DMS153 treated with DMSO at 0.1 percent for 48 hours (cell line): ENCODE data around the gene ERGIC1.

ENCODE experiments used
- DNase-seq: peaks from one replicate; lab custom pipeline; 2025; ENCODE audit not compliant: unreplicated experiment; lab: John Stamatoyannopoulos, UW

Gene ERGIC1

GRCh38 chr5:172941067-172941516 lies 107.0 kb downstream of the ERGIC1 start:
- DNase-seq: no peak

DNA sequence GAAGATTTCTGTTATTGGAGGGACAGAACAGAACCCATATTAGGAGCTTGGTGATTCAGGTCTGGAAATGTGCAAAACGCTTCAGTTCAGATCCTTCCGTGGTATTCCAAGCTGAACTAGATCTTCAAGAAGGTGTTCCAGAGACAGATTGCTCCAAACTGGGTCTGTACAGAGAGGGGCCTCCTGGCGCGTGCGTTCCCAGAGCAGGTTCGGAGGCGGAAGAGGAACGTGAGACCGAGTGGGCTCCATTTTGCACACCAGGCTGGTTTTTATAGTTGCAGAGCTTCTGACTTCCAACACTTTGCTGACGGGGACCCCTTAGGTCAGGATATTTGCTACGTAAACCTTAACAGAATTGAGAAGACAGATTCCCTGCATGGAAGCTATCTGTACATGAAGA lies 108.5 kb downstream of the ERGIC1 start:
- no peak for DNase-seq

- no peak for DNase-seq
Measured at GRCh38 chr5:172943283-172943841, 109.3 kb downstream of the ERGIC1 start.

GRCh38 chr5:172943906-172944305 lies 109.9 kb downstream of the ERGIC1 start:
- DNase-seq: no peak

- DNase-seq: no peak
Measured at GRCh38 chr5:172944741-172945140, 110.7 kb downstream of the ERGIC1 start.

DNA sequence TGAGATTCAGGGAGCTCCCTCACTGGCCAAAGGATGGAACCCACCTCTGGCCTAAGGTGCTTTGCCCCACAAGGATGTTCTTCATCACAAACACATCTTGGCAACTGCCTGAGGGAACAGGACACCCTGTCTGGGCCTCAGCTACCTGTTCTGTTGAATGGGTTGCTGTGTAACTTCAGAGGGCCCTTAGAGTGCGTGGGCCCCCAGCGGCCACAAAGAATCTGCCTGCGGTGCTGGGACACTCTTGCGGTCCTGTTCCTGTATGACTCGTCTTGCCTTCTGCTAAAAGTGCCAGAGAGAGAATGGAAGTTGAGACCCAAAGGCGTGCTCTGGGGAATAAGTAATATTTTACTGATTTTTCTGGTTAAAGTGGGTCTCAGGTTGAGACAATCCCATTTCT lies 111.1 kb downstream of the ERGIC1 start:
- no peak for DNase-seq

GRCh38 chr5:172946146-172946545 lies 112.1 kb downstream of the ERGIC1 start:
- DNase-seq: no peak

DNA sequence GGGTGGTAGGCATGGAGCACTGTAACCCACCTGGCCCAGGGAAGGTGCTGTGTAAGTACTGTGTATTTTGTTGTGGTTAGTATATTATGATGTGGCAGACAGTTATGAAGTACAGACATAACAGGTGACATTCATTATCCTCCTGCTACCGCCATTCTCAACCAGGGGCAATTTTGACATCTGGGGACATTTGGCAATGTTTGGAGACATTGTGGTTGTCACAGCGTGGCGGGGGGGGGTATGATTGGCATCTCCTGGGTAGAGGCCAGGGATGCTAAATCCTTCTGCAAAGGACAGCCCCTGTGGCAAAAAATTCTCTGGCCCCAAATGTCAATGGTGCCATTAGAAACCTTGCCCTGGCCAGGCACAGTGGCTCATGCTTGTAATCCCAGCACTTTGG lies 115.4 kb downstream of the ERGIC1 start:
- no peak for DNase-seq

DNA sequence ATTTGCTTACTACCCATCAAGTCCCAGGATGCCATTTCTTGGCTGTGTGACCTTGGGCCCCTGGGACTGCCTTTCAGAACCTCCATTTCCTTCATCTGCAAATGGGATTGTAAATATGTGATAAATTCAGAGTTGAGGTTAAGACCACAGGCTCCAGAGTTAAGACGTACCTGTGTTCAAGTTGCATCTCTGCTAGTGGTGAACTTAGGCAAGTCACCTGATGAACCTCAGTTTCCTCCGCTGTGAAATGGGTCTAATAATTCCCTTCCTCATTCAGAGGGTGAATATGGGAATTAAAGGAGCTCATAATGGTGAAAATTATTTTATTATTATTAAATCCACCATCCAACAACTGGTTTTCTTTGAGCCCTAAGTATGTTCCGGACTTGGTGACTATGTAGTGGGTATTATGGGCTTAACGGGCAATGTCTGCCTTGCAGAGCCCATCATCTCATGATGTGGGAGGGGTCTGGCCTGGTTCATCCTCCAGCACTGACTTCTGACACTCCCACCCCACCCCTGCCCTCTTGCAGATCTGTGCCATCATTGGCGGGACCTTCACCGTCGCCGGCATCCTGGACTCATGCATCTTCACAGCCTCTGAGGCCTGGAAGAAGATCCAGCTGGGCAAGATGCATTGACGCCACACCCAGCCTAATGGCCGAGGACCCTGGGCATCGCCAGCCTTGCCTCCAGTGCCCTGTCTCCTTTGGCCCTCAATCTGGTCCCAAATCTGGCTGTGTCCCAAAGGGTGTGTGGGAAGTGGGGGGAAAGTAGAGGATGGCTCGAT lies 116.3 kb downstream of the ERGIC1 start:
- DNase-seq: no peak

DNA sequence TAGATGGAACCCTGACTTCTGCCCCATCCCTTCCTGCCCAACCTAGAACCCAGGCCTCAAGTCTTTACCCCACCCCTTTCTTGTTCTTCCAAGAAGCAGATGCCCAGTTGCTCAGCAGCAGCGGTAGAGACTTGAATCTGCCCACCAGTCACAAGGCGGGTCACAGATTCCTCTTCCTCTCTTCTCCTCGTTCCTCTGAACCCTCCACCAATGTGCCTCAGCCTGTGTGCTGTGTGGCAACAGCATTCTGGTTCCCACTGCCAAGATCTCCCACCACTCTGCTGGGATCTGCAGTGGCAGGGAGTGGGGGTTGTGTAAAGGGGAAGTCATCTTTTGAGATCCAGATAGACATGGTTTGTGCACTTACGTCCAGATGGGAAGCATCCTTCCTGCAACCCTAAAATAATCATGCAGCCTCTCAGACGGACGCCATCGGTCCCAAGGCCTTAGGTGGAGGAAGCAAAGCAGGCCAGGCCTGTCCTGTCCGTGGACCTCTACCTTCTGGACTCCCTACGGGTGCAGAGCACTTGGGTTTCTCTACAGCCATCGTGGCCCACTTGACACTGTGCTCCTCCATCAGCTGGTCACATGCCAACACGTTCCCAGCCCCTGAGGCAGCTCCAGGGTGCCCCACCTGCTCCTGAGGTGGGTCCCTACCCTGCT lies 117.5 kb downstream of the ERGIC1 start:
- DNase-seq: no peak

- no peak for DNase-seq
Measured at GRCh38 chr5:172952034-172952511, 118.0 kb downstream of the ERGIC1 start.

DNA sequence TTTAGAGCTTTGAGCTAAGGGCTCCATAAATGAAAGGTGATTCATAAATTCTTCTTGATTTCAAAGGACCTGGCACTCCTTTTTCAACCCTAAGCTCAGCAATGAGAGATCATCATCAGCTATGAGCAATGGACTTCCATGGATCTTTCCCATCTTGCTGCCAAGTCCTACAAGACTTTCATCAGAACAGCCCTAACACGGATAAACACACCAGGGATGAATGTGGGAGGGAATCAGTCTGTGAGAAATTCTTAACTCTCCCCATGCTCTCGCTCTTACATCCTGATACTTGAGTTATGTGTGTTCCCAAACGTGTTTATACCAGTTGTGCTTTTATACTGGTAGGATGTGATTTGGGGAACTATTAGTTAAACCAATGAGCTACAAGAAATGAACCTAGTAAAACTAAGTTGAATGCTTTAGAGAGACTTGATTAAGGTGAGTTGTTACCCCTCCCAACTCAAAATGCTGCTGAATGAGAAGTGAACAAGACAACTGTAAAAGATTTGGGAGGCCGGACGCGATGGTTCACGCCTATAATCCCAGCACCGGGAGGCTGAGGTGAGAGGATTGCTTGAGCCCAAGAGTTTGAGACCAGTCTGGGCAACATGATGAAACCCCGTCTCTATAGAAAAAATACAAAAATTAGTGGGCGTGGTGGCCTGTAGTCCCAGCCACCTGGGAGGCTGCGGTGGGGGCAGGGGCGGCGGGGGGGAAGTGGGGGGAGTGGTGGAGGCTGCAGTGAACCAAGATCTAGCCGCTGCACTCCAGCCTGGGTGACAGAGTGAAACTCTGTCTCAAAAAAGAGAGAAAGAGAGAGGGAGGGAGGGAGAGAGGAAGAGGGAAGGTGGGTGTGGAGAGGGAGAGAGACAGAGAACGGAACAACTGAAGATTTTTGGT lies 120.0 kb downstream of the ERGIC1 start:
- DNase-seq: no peak

DNA sequence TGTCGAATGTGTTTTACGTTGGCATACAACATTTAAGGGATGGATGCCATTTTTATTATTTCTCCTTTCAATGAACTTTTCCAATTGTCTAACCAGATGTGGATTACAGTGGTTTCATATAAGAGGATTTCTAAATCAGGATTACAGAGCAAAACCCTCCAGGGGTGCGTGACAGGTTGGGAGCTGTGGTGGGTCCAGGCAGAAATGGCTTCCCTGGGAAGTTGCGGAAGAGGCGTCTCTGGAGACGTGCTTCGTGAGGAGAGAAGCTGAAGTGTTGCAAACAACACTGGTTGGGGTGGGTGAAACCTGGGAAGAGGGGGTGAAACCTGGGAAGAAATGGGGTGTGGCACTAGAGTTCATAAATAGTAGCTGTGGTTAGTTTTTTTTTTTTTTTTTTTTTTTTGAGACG lies 120.7 kb downstream of the ERGIC1 start:
- DNase-seq: no peak

GRCh38 chr5:172956228-172956627 lies 122.2 kb downstream of the ERGIC1 start:
- no peak for DNase-seq

- no peak for DNase-seq
Measured at GRCh38 chr5:172956936-172957335, 122.9 kb downstream of the ERGIC1 start.

GRCh38 chr5:172957458-172957857 lies 123.4 kb downstream of the ERGIC1 start:
- no peak for DNase-seq

GRCh38 chr5:172958331-172959046 lies 124.4 kb downstream of the ERGIC1 start:
- DNase-seq: no peak

- DNase-seq: no peak
Measured at GRCh38 chr5:172959824-172960799, 126.1 kb downstream of the ERGIC1 start.

DNA sequence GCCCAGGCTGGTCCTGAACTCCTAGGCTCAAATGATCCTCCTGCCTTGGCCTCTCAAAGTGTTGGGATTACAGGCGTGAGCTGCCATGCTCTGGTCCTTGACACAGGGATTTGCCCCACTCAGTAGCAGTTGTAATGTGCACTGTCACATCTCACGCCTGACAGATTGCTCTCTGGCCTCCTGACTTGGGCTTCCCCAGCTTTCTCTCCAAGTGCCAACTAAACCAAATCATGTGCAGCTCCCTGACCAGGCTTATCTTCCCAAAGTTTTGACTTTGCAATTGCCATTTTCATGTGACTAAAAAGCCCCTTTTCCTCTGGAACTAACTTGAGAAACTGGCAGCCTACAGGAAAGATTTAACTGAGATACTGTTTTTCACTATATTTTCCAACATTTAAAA lies 135.9 kb downstream of the ERGIC1 start:
- no peak for DNase-seq
